ENCODE measurements around the gene WFIKKN1.

DNA sequence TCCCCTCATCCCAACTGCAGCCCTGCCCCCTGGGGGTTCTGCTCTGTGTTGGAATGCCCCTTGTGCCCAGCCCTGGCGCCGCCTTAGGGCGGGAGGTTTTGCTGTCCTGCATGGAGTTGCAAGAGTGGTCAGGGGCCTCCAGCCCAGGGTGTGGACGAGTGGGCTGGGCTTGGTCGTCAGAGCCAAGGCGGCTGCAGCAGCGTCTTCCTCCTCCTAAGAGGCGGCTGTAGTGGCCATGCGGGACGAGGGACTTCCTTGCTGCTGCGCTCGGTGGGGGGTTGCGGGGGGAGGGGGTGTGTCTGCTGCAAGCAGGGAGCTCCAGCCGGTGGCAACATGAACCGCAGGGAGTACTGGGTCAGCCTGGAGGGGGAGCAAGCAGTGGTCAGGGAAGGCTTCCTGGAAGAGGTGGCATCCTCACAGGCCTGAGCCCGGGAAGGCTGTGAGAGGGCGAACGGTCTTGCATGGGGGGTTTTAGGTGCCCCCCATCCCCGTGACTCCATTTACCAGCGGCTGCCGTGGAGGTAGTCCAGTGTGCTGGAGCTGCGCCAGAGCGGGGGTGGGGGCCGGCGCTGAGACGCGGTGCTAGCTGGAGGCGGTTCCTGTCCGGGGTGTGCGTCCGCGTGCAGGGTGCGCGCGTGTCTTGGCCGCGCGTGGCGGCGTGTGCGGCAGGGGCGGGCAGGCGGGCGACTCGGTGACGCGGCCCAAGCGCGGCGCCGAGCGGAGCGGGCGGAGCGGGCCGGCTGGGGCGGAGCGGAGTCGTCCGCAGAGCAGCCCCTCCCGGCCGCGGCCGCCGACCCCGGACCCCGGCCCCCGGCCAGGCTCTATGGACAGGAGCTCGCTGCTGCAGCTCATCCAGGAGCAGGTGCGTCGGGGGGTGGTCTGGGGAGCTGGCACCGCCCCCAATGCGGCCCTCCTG is 44.4 kb downstream of the WFIKKN1 start, which contains the start of gene RHBDL1:
- TF ChIP-seq, protein P1, sequence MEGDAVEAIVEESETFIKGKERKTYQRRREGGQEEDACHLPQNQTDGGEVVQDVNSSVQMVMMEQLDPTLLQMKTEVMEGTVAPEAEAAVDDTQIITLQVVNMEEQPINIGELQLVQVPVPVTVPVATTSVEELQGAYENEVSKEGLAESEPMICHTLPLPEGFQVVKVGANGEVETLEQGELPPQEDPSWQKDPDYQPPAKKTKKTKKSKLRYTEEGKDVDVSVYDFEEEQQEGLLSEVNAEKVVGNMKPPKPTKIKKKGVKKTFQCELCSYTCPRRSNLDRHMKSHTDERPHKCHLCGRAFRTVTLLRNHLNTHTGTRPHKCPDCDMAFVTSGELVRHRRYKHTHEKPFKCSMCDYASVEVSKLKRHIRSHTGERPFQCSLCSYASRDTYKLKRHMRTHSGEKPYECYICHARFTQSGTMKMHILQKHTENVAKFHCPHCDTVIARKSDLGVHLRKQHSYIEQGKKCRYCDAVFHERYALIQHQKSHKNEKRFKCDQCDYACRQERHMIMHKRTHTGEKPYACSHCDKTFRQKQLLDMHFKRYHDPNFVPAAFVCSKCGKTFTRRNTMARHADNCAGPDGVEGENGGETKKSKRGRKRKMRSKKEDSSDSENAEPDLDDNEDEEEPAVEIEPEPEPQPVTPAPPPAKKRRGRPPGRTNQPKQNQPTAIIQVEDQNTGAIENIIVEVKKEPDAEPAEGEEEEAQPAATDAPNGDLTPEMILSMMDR (IDR thresholded peaks at IDR 0.05; ENCODE audit: low read depth, low read length, poor library complexity, severe bottlenecking): no peak
- no peak for TF ChIP-seq EZH2phosphoT487 (IDR thresholded peaks at IDR 0.05; ENCODE audit: borderline replicate concordance, low read length)
